ENCODE measurements around the gene CASQ1.

GRCh38 chr1:160228431-160228830, 38.1 kb downstream of the CASQ1 start:
- no peak for TF ChIP-seq POLR2A (IDR thresholded peaks at IDR 0.05; ENCODE audit: low read depth, low read length)
- no peak for TF ChIP-seq POU2F2 (IDR thresholded peaks at IDR 0.05; ENCODE audit: low read depth, low read length)
- TF ChIP-seq POLR2AphosphoS5 (IDR thresholded peaks at IDR 0.05; ENCODE audit: low read depth, low read length), result no peak
- TF ChIP-seq TAF1 (IDR thresholded peaks at IDR 0.05; ENCODE audit: low read depth, low read length), result no peak
